Activated CD4-positive, CD25-positive, alpha-beta regulatory T cell (primary cell): ENCODE results near the gene AKT3.
A peak's percentile ranks its signal among the peaks of the same experiment; 100 is the strongest.
"Not testable (repeated sequence)": the region's sequence is repeated elsewhere in the genome, so short reads cannot be mapped to it uniquely, and the experiment has no call there.

ENCODE experiments used
- DNase-seq, 4 experiments: peaks; one replicate each; lab custom pipeline; 2025; lab: John Stamatoyannopoulos, UW

The AKT3 gene

DNA sequence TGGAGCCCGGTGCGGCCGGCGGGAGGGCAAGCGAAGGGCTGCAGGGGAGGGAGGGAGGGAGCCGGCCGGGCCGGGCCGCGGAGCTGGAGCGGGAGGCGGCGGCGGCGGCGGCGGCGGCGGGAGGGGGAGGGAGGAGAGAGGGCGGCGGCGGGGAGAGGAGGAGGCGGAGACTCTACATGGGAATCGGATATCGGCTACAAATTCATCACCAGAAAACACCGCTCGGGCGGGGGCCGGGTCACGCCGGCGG is at the start of gene AKT3:
TSS of gene AKT3 (minus strand) at position 42 of the 250 bp plus-strand sequence. CDS start 7,073 bp downstream, outside the sequence.
- DNase-seq = peak in 1 of 4 experiments; percentile 69

DNA sequence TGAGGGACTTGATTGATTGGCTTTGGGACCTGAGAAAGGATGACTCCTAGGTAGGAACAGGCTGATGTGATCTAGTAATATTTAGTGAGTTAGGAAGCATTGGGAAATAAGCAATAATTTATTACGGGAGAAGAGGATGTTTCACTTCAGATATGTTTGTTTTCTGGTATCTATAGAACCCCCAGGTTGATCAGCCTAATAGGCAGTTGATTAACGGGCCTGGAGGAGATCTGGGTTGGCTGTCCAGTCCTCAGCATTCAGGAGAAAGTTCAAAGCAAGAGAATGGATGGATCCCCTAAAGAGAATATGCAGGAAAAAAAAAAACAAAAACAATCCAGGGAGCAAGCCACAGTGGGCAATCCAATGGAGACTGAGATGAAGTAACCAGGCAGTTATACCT is 48.2 kb upstream of the AKT3 start:
- DNase-seq = no peak

- no peak for DNase-seq
Measured at GRCh38 chr1:243896313-243896712, 46.3 kb upstream of the AKT3 start.

- DNase-seq = no peak
Measured at GRCh38 chr1:243892456-243892855, 42.4 kb upstream of the AKT3 start.

DNA sequence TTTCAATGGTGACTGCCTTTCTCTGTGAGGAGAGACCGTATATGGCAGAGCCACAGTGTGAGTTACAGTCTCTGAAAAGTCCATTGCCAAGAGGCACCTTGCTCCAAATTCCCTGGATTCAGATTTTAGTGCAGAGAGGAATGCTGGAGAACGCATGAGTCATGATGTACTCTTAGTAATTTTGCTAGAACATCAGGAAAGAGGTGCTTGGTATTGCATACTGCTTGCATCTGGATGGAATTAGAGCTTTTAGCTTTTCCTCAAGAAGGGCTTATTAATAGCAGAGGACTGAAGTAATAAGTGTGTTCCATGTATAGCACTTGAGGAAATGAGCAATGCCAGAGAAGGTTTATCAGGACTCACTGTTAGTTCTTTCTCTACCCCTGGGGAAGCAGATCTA is 40.5 kb upstream of the AKT3 start:
- no peak for DNase-seq

- DNase-seq = no peak
Measured at GRCh38 chr1:243885806-243886205, 35.8 kb upstream of the AKT3 start.

DNA sequence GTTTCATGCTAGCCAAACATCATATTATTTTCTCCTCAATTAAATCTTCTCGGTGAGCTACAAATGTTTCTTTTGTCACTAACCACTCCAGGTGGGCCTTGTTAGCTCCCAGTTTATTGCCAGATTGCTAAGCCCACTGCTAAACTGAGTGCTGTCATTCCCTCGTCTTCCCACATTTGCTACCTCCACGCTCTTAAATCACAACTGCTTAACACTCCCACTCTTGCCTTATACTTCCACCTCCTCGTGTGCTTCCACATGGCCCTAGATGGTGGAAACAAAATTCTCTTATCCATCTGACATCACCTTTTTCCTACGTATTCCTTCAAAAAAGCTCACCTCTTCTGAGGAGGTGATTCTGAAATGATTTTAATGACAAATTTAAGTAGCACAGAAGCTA is 34.6 kb upstream of the AKT3 start:
- no peak for DNase-seq

DNA sequence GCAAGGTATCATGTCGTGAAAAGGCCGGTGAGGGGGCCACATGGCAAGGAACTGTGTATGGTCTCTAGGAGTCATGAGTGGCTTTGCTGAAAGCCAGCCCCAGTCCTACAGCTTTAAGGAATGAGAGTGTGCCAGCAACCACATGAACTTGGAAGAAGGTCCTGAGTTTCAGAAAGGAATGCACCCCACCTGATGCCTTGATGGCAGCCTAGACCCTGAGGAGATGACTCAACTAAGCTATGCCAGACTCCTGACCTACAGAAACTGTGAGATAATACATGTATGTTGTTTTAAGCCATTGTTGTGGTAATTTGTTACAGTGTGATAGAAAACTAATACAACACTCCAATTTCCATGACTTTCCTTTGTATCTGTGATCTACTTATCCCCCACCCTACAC is 33.5 kb upstream of the AKT3 start:
- DNase-seq = no peak

DNA sequence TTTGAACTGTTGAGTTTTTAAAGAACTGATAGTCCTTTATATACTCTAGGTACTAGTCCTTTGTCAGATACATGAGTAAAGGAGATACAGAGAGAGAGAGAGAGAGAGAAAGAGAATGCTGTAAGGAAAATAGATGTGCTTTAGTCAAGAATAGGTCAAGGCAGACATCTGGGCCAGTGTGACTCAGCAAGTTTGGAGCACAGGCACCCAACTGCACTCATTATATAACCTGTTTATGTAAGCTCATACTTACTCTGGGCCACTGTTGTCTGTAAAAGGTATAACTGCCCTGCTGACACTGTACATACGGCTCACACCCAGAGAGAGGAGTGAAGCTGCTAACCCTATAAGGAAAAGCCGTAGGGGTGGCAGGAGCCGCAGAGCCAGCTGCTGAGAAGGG is 32.2 kb upstream of the AKT3 start:
- no peak for DNase-seq

GRCh38 chr1:243877058-243877457 is 27.0 kb upstream of the AKT3 start:
- DNase-seq = not testable (repeated sequence)

DNA sequence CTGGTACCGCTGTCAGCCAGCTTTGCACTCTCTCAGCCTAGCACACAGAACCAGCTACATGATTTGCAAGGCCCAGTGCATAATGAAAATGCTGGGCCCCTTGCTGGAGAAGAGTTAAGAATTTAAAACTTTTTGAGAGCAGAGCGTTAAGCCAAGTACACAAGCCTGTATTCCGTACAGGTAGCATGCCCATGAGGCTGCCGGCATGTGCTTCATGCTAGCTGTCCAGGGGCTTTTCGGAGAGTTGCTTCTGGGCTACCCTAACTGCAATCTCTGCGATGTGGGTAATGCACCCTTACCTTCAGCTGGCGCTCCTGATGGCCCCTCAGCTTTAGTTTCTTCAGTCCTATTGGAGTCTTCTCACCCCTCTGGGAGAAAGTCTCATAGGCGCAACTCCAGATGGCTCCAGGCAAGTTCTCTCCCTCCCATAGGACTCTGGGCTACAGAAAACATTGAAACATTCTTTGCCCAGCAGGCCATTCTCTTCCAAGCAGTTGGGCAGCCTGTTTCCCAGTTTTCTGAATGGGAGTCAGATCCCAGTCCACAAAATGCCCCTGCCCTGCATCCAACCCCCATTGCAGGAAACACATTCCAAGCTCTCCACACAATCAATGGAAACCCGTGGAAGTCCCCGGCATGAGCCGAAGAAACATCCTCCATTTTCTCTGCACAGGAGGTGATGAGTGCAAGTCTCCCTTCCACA is 5.7 kb upstream of the AKT3 start:
- no peak for DNase-seq

DNA sequence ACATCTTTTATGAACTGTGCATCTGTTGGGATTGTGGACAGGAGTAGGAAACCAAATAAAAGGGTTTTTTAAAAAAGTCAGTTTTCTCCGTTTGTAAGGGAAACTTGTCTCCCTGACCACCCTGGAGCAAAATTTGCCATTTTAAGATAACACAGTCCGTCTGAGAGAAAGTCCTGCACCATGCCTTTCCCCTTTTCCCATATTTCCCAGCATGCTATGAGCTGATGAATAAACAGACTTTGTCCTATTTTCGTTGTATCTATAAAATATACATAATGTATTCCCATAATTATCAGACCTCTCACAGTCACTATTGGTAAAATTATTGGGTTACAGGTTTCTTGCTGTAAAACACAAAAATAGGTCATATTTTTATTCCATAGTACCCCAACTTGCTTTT is 1.7 kb upstream of the AKT3 start:
- DNase-seq = no peak

GRCh38 chr1:243851257-243851756 is 1.3 kb upstream of the AKT3 start:
- no peak for DNase-seq

DNA sequence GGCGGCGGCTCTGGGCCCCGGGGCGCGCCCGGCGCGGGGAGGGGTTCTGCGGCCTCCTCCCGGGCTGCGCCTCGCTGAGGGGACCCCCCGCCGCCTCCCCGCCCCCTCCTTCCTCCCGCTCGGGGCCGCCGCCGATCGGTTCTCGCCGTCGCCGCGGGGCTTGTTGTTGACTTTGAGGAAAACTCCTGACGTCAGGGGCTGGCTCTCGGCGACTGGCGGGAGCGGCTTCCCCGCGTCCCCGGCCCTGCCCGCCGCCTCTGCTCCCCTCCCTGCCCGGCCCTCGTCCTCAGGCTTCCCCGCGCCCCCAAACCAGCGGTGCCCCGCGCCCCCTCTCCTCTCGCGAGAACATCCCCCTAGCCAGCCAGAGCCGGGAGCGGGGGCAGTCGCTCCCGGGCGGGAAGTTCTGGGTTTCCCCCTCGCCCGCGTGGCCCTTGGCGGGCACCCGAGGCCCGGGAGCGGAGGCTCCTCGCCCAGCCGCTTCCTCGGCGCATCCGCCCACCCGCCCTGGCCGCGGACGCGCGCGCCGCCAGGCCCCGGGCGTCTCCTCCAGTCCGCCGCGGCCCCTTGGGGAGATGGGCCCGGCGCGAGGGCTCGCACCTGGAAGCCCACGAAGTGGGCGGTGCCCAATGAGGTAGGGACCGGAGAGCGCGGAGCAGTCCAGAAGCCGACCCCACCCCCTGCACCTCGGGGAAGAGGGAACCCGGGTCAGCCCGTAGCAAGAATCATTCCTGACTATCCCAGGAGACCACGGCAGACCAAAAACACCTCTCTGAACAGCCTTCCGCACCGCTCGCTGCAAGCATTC is 611 bp upstream of the AKT3 start:
- DNase-seq = peak; percentile 56 to 80 (median 65)

DNA sequence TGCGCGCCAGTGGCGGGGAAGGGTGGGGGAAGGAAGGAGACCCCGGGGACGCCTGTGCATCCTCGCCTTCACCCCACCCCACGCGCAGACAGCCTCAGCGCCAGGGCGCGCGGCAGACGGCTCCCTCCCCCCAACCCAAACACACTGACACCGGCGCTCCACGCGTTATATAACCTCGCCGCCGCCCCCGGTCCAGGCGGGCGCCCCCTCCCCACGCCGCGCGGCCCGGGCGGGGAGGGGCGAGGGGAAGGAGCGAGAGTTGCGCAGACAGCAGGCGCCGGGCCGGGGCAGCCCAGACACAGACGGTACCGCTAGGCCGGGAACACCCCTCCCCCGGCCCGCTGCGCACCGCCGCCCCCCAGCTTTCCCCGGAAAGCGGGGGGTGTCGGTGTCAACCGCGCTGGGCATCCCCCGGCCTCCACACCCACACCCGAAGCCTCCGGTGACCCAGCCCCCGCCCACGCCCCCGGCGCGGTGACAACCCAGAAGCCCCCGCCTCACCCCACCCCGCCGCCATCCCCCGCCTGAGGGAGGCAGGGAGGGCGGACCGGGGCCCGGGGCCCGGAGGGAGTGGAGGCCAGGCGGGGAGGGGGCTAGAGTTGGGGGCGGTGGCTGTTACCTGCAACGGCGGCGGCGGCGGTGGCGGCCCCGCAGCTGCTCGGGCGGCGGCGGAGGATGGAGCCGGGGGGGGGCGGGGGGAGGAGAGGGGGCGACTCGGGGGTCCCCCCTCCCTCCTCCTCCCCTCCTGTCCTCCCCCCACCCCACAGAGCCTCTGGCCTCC is 432 bp downstream of the AKT3 start:
- peak; percentile 15 to 45 (median 24) for DNase-seq

- peak in 1 of 4 experiments; percentile 19 for DNase-seq
Measured at GRCh38 chr1:243848858-243849420, 1.1 kb downstream of the AKT3 start.

GRCh38 chr1:243848165-243848857 is 1.7 kb downstream of the AKT3 start:
- no peak for DNase-seq

DNA sequence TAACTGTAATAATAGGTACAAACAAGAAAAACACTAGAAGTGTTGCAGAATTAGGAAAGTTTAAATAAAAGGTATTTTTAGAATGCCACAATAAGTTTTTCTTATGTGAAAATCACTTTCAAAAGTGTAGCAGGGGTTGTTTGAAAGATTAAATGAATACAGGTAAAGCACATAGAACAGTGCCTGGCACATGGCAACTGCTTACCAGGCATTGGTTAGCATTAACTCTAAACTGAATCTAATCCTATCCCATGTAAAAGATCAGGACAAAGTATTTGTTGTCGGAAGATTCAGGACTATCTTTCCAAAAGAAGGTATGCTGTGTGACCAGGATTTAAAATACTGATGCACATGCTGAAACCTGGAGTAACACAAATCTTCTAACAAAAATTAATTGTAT is 3.3 kb downstream of the AKT3 start:
- DNase-seq = no peak

GRCh38 chr1:243845888-243846287 is 4.2 kb downstream of the AKT3 start:
- DNase-seq = no peak

DNA sequence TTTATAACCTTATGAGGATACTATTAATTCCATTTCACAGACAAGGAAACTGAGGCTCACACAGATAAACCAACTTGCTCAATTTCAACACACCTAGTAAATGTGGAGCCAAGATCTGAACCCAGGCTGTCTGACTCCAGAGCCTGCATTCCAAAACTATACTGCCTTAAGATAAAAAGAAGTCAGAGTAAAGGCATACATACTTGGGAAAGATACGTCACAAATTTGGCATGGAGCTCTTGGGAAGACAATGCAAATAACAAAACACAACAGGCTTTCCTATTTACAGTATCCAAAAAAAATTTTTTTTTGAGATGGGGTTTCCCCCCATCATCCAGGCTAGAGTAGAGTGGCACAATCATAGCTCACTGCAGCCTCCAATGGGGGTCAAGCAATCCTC is 5.9 kb downstream of the AKT3 start:
- DNase-seq = no peak

- no peak for DNase-seq
Measured at GRCh38 chr1:243842978-243843511, 7.0 kb downstream of the AKT3 start.

- DNase-seq = no peak
Measured at GRCh38 chr1:243842161-243842560, 7.9 kb downstream of the AKT3 start.
